GM21737 (cell line): ENCODE results near the gene ATXN2.

Experiments used
- ATAC-seq: cut with Tn5 transposase; IDR thresholded peaks from one replicate; pipeline ENCODE4 v1.9.1; 2021; ENCODE audit warnings: mild to moderate bottlenecking, moderate library complexity; ENCODE audit not compliant: unreplicated experiment

Gene ATXN2

GRCh38 chr12:111424189-111424792 is 174.8 kb downstream of the ATXN2 start:
- ATAC-seq, result no peak

DNA sequence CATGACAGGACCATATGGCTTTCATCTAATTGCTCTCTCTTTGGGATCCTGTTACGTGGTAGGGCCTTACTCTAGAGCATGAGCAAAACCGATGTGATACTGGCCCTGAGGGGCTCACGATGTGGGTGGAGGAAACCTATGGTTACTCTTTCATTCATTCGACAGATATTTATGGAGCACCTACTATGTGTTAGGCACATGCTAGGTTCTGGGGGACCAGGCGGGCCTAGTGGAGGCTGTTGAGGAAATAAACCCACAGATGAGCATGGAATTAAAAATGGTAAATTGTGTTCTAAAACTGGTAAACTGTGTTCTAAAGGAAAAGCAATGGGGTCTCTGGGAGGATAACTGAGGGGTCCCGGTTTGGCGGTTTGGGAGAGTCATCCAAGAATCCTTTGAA is 178.6 kb downstream of the ATXN2 start:
- no peak for ATAC-seq

- ATAC-seq, result no peak
These were observed 179.3 kb downstream of the ATXN2 start for GRCh38 chr12:111419784-111420183.

- no peak for ATAC-seq
These were observed 180.6 kb downstream of the ATXN2 start for GRCh38 chr12:111418594-111418880.

GRCh38 chr12:111417784-111418593 is 181.1 kb downstream of the ATXN2 start:
- ATAC-seq, result no peak

GRCh38 chr12:111417290-111417689 is 181.8 kb downstream of the ATXN2 start:
- ATAC-seq, result no peak

GRCh38 chr12:111414711-111415252 is 184.3 kb downstream of the ATXN2 start:
- ATAC-seq, result no peak

- ATAC-seq, result no peak
These were observed 185.6 kb downstream of the ATXN2 start for GRCh38 chr12:111413442-111414086.

GRCh38 chr12:111412830-111413441 is 186.2 kb downstream of the ATXN2 start:
- no peak for ATAC-seq

- ATAC-seq, result no peak
These were observed 186.9 kb downstream of the ATXN2 start for GRCh38 chr12:111412007-111412829.

DNA sequence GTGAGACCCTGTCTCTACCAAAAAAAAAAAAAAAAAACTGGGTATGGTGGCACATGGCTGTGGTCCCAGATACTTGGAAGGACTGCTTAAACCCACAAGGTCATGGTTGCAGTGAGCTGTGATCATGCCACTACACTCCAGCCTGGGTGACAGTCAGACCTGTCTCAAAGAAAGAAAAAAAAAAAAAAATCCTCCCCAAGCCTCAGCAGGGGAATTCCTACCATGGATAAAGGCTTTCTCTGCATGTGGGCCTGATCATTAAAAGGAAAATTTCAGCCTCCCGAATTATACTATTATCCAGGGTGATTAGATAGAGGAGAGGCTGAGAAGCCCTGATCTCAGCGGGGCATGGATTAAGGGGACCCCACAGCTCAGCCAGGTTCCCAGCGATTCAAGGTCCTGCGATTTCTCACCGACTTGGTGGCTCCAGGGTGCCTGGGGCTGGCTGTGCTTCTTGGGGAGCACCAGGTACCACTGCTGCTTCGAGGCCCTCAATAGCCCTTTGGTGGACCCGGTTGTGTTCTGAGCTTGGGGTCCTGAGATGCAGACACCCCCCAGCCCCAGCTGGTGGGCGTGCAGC is 187.8 kb downstream of the ATXN2 start:
- ATAC-seq, result no peak

DNA sequence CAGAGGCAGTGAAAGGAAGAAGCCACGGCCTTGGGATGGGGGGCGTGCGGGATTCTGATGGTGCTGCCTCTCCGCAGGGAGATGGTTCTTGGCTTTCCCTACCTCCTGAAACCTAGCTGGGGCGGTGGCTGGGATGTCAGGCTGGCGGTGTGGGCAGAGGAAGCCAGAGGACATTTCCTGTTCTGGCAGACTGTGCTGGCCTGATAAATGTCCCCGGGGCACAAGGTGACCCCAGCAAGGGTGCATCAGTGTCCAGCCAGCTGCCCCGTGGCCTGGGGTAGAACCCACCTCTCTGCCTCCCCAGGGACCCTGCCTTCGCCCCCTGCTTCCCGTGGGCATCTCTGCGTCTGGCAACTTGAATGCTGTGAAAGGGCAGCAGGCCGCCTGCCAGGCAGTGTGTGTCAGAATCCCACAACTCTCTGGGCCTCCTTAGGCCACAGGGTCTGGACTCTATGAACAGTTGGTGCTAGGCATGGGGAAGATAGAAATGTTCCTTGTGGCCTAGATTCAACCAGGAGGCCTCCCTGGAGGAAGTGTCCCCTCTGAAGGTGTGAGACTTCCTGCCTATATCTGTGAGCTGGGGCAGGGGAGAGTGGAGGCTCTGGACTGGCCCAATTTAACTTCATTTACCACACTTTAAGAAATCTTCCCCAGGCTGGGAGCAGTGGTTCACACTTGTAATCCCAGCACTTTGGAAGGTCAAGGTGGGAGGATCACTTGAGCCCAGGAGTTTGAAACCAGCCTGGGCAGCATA is 188.5 kb downstream of the ATXN2 start:
- ATAC-seq, result no peak

DNA sequence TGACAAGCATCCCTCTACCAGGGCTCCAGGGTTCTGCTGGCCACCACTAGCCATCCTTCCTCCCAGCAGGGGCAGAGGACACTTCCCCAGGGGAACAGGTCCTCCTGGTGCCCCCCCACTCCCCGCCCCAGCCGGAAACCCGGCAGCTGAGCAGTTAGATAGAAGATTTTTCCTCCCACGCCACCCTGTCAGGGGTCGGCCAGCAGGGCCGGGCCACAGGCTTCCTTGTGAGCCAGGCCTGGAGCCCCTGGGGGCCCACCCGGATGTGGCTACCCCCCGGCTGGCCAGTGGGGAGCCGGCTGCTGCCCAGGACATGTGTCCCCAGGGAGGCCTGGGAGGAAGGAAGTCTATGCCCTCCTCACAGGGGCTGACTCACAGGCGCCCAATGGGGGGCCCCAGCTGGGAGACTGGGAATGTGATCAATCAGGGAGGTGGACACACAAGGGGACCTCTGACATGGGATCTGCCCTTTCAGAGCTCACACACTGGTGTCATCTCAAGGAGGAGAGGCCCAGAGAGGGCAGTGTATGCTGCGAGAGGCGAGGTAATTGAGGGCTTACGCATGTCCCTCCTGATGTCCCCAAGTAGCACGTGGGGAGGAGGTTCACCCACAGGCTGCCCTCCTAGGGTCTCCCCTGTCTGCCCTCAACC is 189.2 kb downstream of the ATXN2 start:
- no peak for ATAC-seq

GRCh38 chr12:111409403-111409779 is 189.7 kb downstream of the ATXN2 start:
- ATAC-seq, result no peak

- no peak for ATAC-seq
These were observed 190.3 kb downstream of the ATXN2 start for GRCh38 chr12:111408686-111409402.

- no peak for ATAC-seq
These were observed 191.0 kb downstream of the ATXN2 start for GRCh38 chr12:111408116-111408440.

- no peak for ATAC-seq
These were observed 191.6 kb downstream of the ATXN2 start for GRCh38 chr12:111407377-111408115.
